SK-N-SH treated with all-trans-retinoic acid at 6 μM for 48 hours (cell line): Measurements from ENCODE around the gene DMAC2.

Experiments used
- ATAC-seq: fragments of 200-7000 bp; cut with Tn5 transposase; 3 replicates; pipeline ENCODE4 v1.9.1; 2020; ENCODE audit warnings: mild to moderate bottlenecking, moderate library complexity
- ARNTL ChIP-seq: fragments of 450-650 bp; formaldehyde crosslinking; IDR thresholded peaks from 2 replicates; pipeline ENCODE4 v1.5.0; 2020; ENCODE audit warnings: low read depth, mild to moderate bottlenecking, moderate library complexity, borderline replicate concordance
- BACH2 ChIP-seq: fragments of 250-450 bp; sonication (Bioruptor Pico); IDR thresholded peaks from 2 replicates; pipeline ENCODE4 v1.9.0; 2021; ENCODE audit warnings: mild to moderate bottlenecking, borderline replicate concordance
- CSDC2 ChIP-seq: fragments of 250-450 bp; sonication (Bioruptor Pico); IDR thresholded peaks from 2 replicates; pipeline ENCODE4 v1.5.0; 2020; ENCODE audit warnings: mild to moderate bottlenecking, moderate library complexity
- ESRRG ChIP-seq: fragments of 250-450 bp; sonication (Bioruptor Pico); IDR thresholded peaks from 2 replicates; pipeline ENCODE4 v1.6.1; 2021; ENCODE audit warnings: mild to moderate bottlenecking
- GLIS3 ChIP-seq: fragments of 250-450 bp; sonication (Bioruptor Pico); IDR thresholded peaks from 2 replicates; pipeline ENCODE4 v1.5.0; 2020; ENCODE audit warnings: mild to moderate bottlenecking, moderate library complexity
- ISL1 ChIP-seq: fragments of 250-450 bp; sonication (Bioruptor Pico); IDR thresholded peaks from 2 replicates; pipeline ENCODE4 v2.1.2; 2022; ENCODE audit warnings: mild to moderate bottlenecking, moderate library complexity
- PPARA ChIP-seq: fragments of 250-450 bp; sonication (Bioruptor Pico); IDR thresholded peaks from 2 replicates; pipeline ENCODE4 v1.5.0; 2020; ENCODE audit warnings: mild to moderate bottlenecking, borderline replicate concordance
- RARB ChIP-seq: fragments of 250-450 bp; sonication (Bioruptor Pico); IDR thresholded peaks from 2 replicates; pipeline ENCODE4 v1.8.0; 2021; ENCODE audit warnings: mild to moderate bottlenecking, moderate library complexity
- SNAI2 ChIP-seq: fragments of 250-450 bp; sonication (Bioruptor Pico); IDR thresholded peaks from 2 replicates; pipeline ENCODE4 v1.5.0; 2020; ENCODE audit warnings: mild to moderate bottlenecking, moderate library complexity
- TCF4 ChIP-seq: fragments of 250-450 bp; sonication (Bioruptor Pico); IDR thresholded peaks from 2 replicates; pipeline ENCODE4 v1.8.0; 2021; ENCODE audit warnings: mild to moderate bottlenecking, moderate library complexity, borderline replicate concordance
- TOX ChIP-seq: fragments of 250-450 bp; sonication (Bioruptor Pico); IDR thresholded peaks from 2 replicates; pipeline ENCODE4 v1.8.0; 2021; ENCODE audit warnings: mild to moderate bottlenecking, moderate library complexity, borderline replicate concordance
- ZFP3 ChIP-seq: fragments of 250-450 bp; sonication (Bioruptor Pico); IDR thresholded peaks from 2 replicates; pipeline ENCODE4 v1.5.0; 2020; ENCODE audit warnings: mild to moderate bottlenecking, moderate library complexity
- ZFP30 ChIP-seq: fragments of 450-650 bp; formaldehyde crosslinking; IDR thresholded peaks from 2 replicates; pipeline ENCODE4 v1.5.0; 2022; ENCODE audit warnings: mild to moderate bottlenecking, moderate library complexity
- ZNF70 ChIP-seq: fragments of 450-650 bp; formaldehyde crosslinking; IDR thresholded peaks from 2 replicates; pipeline ENCODE4 v1.5.0; 2020; ENCODE audit warnings: mild to moderate bottlenecking, moderate library complexity
- ZNF8 ChIP-seq: fragments of 450-650 bp; formaldehyde crosslinking; IDR thresholded peaks from 2 replicates; pipeline ENCODE4 v1.5.0; 2020; ENCODE audit warnings: mild to moderate bottlenecking, moderate library complexity
- TF ChIP-seq, protein P1 (sequence below): fragments of 250-450 bp; sonication (Bioruptor Pico); IDR thresholded peaks from 2 replicates; pipeline ENCODE4 v1.8.0; 2020; ENCODE audit warnings: mild to moderate bottlenecking, moderate library complexity, borderline replicate concordance
- TF ChIP-seq, protein P2 (sequence below): fragments of 250-450 bp; sonication (Bioruptor Pico); IDR thresholded peaks from 2 replicates; pipeline ENCODE4 v1.5.1; 2020; ENCODE audit warnings: low read depth, mild to moderate bottlenecking, moderate library complexity
- TF ChIP-seq, protein P3 (sequence below): fragments of 250-450 bp; sonication (Bioruptor Pico); IDR thresholded peaks from 2 replicates; pipeline ENCODE4 v1.5.1; 2021; ENCODE audit warnings: mild to moderate bottlenecking, moderate library complexity
- TF ChIP-seq, protein P4 (sequence below): fragments of 250-450 bp; sonication (Bioruptor Pico); IDR thresholded peaks from 2 replicates; pipeline ENCODE4 v1.8.0; 2021; ENCODE audit warnings: low read depth, mild to moderate bottlenecking, moderate library complexity, borderline replicate concordance

DMAC2 gene

DNA sequence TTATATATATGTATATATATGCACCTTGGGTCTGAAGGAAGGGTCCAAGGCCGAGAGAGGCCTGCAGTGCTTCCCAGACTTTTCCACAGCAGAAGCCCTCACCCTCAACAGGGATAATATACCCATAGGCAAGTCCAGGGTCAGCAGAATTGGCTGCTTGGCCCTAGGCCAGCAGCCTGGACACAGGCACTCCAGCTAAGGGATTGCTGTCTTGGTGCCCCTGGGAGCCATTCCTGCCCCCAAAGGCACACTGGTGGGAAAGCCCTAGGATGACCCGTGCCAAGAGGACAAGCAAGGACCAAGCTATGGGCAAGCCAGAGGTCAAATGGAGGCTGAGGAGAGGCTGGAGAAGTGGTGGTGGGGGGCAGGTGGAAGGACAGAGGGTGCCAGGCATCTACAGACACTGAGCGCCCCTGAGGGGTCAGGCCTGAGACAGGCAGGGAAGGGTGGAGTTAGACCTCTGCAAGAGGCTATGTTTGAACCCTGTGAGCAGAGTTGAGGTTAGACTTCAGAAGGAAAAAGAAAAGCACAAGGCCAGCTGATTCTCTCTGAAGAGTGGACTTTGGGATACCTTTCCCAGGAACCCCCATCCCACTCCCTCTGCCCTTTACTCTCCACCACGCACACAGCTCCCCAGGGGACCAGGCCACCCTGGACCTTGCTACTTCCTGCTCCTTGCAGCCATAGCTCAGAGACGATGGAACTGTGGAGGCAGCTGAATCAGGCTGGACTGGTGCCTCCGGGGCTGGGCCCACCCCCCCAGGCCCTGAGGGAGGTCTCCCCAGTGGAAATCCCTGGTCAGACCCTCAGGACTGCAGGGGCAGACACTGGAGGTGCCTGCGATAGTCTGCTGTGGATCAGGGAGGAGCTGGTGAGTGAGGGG lies 3.0 kb upstream of the DMAC2 start, which contains the start of gene ERICH4:
Gene ERICH4 (plus strand): TSS at position 684 of the 883 bp plus-strand sequence. CDS start 14 bp downstream, at position 698.
- no peak for ATAC-seq
- TF ChIP-seq, protein P1, sequence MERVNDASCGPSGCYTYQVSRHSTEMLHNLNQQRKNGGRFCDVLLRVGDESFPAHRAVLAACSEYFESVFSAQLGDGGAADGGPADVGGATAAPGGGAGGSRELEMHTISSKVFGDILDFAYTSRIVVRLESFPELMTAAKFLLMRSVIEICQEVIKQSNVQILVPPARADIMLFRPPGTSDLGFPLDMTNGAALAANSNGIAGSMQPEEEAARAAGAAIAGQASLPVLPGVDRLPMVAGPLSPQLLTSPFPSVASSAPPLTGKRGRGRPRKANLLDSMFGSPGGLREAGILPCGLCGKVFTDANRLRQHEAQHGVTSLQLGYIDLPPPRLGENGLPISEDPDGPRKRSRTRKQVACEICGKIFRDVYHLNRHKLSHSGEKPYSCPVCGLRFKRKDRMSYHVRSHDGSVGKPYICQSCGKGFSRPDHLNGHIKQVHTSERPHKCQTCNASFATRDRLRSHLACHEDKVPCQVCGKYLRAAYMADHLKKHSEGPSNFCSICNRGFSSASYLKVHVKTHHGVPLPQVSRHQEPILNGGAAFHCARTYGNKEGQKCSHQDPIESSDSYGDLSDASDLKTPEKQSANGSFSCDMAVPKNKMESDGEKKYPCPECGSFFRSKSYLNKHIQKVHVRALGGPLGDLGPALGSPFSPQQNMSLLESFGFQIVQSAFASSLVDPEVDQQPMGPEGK (CRISPR knock-in tag): no peak
- no peak for TF ChIP-seq PPARA (CRISPR knock-in tag)
- TF ChIP-seq BACH2 (CRISPR knock-in tag): no peak
- no peak for TF ChIP-seq ARNTL
- TF ChIP-seq ZNF70 (CRISPR knock-in tag): no peak
- no peak for TF ChIP-seq TCF4
- no peak for TF ChIP-seq TOX (CRISPR knock-in tag)
- TF ChIP-seq ESRRG (CRISPR knock-in tag): no peak
- TF ChIP-seq ZNF8 (CRISPR knock-in tag): no peak
- no peak for TF ChIP-seq ZFP30 (CRISPR knock-in tag)
- TF ChIP-seq ZFP3: no peak
- no peak for TF ChIP-seq ISL1 (CRISPR knock-in tag)
- TF ChIP-seq, protein P2, sequence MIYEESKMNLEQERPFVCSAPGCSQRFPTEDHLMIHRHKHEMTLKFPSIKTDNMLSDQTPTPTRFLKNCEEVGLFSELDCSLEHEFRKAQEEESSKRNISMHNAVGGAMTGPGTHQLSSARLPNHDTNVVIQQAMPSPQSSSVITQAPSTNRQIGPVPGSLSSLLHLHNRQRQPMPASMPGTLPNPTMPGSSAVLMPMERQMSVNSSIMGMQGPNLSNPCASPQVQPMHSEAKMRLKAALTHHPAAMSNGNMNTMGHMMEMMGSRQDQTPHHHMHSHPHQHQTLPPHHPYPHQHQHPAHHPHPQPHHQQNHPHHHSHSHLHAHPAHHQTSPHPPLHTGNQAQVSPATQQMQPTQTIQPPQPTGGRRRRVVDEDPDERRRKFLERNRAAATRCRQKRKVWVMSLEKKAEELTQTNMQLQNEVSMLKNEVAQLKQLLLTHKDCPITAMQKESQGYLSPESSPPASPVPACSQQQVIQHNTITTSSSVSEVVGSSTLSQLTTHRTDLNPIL (CRISPR knock-in tag): no peak

DNA sequence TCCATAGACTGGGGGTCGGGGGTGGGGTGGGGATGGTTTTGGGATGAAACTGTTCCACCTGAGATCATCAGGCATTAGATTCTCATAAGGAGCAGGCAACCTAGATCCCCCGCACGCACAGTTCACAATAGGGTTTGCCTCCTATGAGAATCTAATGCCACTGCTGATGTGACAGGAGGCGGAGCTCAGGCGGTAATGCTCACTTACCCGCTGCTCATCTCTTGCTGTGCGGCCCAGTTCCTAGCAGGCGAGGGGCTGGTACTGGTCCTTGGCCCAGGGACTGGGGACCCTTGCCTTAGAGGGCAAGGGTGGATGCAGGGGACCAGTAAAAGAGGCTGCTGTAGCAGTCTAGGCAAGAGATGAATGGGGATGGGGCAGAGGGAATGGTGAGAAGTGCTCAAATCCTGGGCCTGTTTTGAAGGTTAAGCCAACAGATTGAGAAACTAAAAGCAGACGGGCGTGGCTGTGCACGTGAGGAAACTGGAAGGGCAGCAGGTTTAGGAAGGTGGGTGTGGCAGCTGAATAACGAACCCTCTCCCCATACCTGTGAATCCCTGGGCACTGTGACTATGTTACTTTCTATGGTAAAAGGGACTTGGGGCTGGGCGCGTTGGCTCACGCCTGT lies 1.7 kb upstream of the DMAC2 start:
- no peak for ATAC-seq
- TF ChIP-seq, protein P3, sequence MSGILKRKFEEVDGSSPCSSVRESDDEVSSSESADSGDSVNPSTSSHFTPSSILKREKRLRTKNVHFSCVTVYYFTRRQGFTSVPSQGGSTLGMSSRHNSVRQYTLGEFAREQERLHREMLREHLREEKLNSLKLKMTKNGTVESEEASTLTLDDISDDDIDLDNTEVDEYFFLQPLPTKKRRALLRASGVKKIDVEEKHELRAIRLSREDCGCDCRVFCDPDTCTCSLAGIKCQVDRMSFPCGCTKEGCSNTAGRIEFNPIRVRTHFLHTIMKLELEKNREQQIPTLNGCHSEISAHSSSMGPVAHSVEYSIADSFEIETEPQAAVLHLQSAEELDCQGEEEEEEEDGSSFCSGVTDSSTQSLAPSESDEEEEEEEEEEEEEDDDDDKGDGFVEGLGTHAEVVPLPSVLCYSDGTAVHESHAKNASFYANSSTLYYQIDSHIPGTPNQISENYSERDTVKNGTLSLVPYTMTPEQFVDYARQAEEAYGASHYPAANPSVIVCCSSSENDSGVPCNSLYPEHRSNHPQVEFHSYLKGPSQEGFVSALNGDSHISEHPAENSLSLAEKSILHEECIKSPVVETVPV (CRISPR knock-in tag): no peak
- TF ChIP-seq, protein P1 (CRISPR knock-in tag): no peak

DNA sequence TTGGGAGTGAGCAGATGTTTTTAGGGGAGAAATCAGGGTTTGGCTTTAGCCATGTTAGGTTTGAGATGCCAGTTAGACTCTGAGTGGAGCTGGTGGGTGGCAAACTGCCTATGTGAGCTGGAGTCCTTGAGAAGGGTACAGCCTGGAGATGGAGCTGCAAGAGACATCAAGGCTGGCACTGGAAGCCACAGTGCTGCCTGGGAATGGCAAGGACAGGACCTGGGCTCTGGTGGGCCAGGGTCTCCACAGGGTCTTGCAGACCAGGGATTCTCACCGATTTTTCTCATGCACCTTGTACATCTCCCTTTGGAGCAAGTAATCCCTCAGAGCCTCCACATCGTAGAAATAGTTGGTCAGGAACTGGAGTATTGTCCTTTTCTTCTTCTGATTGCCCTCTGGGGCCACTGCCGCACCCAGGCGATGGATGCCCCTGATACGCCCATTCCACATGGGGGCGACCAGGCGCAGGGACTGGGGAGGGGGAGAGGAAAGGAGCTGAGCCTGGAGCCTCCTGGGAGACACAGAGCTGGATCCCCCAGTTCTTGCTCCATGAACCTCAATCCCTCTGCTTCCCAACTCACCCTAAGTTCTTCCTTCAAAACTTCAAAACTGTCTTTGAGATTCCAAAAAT lies 1.7 kb downstream of the DMAC2 start:
- TF ChIP-seq, protein P3 (CRISPR knock-in tag): no peak
- TF ChIP-seq BACH2 (CRISPR knock-in tag) (no peak), TOX (CRISPR knock-in tag) (no peak), GLIS3 (CRISPR knock-in tag) (no peak), SNAI2 (CRISPR knock-in tag) (no peak), RARB (CRISPR knock-in tag) (no peak), CSDC2 (CRISPR knock-in tag) (no peak), ZNF70 (CRISPR knock-in tag) (no peak), ZNF8 (CRISPR knock-in tag) (no peak), ARNTL (no peak)
- TF ChIP-seq, protein P4, sequence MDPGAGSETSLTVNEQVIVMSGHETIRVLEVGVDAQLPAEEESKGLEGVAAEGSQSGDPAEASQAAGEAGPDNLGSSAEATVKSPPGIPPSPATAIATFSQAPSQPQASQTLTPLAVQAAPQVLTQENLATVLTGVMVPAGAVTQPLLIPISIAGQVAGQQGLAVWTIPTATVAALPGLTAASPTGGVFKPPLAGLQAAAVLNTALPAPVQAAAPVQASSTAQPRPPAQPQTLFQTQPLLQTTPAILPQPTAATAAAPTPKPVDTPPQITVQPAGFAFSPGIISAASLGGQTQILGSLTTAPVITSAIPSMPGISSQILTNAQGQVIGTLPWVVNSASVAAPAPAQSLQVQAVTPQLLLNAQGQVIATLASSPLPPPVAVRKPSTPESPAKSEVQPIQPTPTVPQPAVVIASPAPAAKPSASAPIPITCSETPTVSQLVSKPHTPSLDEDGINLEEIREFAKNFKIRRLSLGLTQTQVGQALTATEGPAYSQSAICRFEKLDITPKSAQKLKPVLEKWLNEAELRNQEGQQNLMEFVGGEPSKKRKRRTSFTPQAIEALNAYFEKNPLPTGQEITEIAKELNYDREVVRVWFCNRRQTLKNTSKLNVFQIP (CRISPR knock-in tag): no peak
- no peak for ATAC-seq
